ENCODE results near the gene GSE1.

The GSE1 gene

GRCh38 chr16:85650135-85650843 is 37.2 kb downstream of the GSE1 start (continued):
- TF ChIP-seq SP7 (tag by site-specific recombination; IDR thresholded peaks at IDR 0.05) (no peak), GLIS2 (tag by site-specific recombination; IDR thresholded peaks at IDR 0.05) (peak; percentile 52), EGR2 (tag by site-specific recombination; IDR thresholded peaks at IDR 0.05; ENCODE audit: low read depth) (no peak), ZNF302 (tag by site-specific recombination; IDR thresholded peaks at IDR 0.05; ENCODE audit: low read depth) (no peak), ZNF600 (tag by site-specific recombination; IDR thresholded peaks at IDR 0.05) (0 out of 2 replicates have a peak, but pooled peaks have one; percentile 14), ZNF132 (tag by site-specific recombination; IDR thresholded peaks at IDR 0.05; ENCODE audit: borderline replicate concordance) (no peak), ZNF10 (tag by site-specific recombination; IDR thresholded peaks at IDR 0.05) (peak; percentile 83; the same call in 1 of the 2 replicates), ZNF184 (tag by site-specific recombination; IDR thresholded peaks at IDR 0.05) (no peak), ZNF701 (tag by site-specific recombination; IDR thresholded peaks at IDR 0.05) (no peak), ZSCAN16 (tag by site-specific recombination; IDR thresholded peaks at IDR 0.05) (no peak), ZNF514 (tag by site-specific recombination; IDR thresholded peaks at IDR 0.05) (no peak), ZBTB17 (tag by site-specific recombination; IDR thresholded peaks at IDR 0.05) (no peak), ZNF488 (tag by site-specific recombination; IDR thresholded peaks at IDR 0.05) (no peak)

GRCh38 chr16:85650844-85651628 is 37.9 kb downstream of the GSE1 start:
- H3K4me1 ChIP-seq (ENCODE audit: control insufficient read depth, insufficient read depth, low read length) = no peaks in the 10 kb centered on the region
- ChIA-PET CTCF (interaction anchor here (0.7 to 2.4 kb wide), 3 partner anchors 8 to 65 kb away, joined by 3 to 8 read pairs (median 6); no protein-coding TSS in a partner anchor), POLR2A (no interaction called here)
- TF ChIP-seq ZNF658 (tag by site-specific recombination; IDR thresholded peaks at IDR 0.05) (no peak), ZBTB44 (tag by site-specific recombination; IDR thresholded peaks at IDR 0.05) (peak; percentile 95), ZNF768 (tag by site-specific recombination; IDR thresholded peaks at IDR 0.05) (no peak)
- H3K36me3 ChIP-seq (ENCODE audit: control insufficient read depth in 2 of 2, insufficient read depth in 1 of 2, low read length in 2 of 2) = peaks cover 0 to 75% of the 10 kb centered on the region in 2 experiments; a peak in 2 of 3 replicates
- H3K4me3 ChIP-seq (ENCODE audit: low read depth, low read length) = no peak overlapping the region
- no peak overlapping the region; the same call in 1 of the 2 replicates for H3K27ac ChIP-seq (ENCODE audit: extremely low read depth, low read depth, low read length)
- H3K9me3 ChIP-seq (ENCODE audit: control insufficient read depth, insufficient read depth, low read depth, low read length) = no peaks in the 10 kb centered on the region

GRCh38 chr16:85651629-85652430 is 38.7 kb downstream of the GSE1 start:
- H3K4me3 ChIP-seq (ENCODE audit: low read depth, low read length) = no peak overlapping the region
- no peaks in the 10 kb centered on the region for H3K9me3 ChIP-seq (ENCODE audit: control insufficient read depth, insufficient read depth, low read depth, low read length)
- ChIA-PET POLR2A (no interaction called here), CTCF (interaction anchor here (0.7 kb wide), 1 partner anchor 64 kb away, joined by 3 read pairs; no protein-coding TSS in a partner anchor)
- H3K36me3 ChIP-seq (ENCODE audit: control insufficient read depth in 2 of 2, insufficient read depth in 1 of 2, low read length in 2 of 2) = peaks cover 0 to 78% of the 10 kb centered on the region in 2 experiments; a peak in 2 of 3 replicates
- H3K27ac ChIP-seq (ENCODE audit: extremely low read depth, low read depth, low read length) = no peak overlapping the region; the same call in 1 of the 2 replicates
- H3K4me1 ChIP-seq (ENCODE audit: control insufficient read depth, insufficient read depth, low read length) = no peaks in the 10 kb centered on the region
- TF ChIP-seq ZNF843 (tag by site-specific recombination; IDR thresholded peaks at IDR 0.05) (no peak), ZNF571 (tag by site-specific recombination; IDR thresholded peaks at IDR 0.05) (no peak), ZNF747 (tag by site-specific recombination; IDR thresholded peaks at IDR 0.05) (no peak), ZNF184 (tag by site-specific recombination; IDR thresholded peaks at IDR 0.05) (no peak), ZNF580 (tag by site-specific recombination; IDR thresholded peaks at IDR 0.05) (no peak), ZNF416 (tag by site-specific recombination; IDR thresholded peaks at IDR 0.05) (no peak), ZFP41 (tag by site-specific recombination; IDR thresholded peaks at IDR 0.05; ENCODE audit: borderline replicate concordance) (no peak), PBX3 (CRISPR knock-in tag; IDR thresholded peaks at IDR 0.05) (no peak), ZFP69B (tag by site-specific recombination; IDR thresholded peaks at IDR 0.05) (no peak), ZSCAN16 (tag by site-specific recombination; IDR thresholded peaks at IDR 0.05) (no peak), ZNF600 (tag by site-specific recombination; IDR thresholded peaks at IDR 0.05) (no peak), ZNF626 (tag by site-specific recombination; IDR thresholded peaks at IDR 0.05) (no peak), ZNF423 (tag by site-specific recombination; IDR thresholded peaks at IDR 0.05) (no peak)
